Measurements from ENCODE around the gene ATIC. TPM values are rescaled to one million over a fixed set of nuclear protein-coding genes. Genes with fewer than 3 reads are reported as not detected.

Gene ATIC
- total and polyA plus RNA-seq, 4 donors: 44.3 to 180 (median 75.9) TPM

DNA sequence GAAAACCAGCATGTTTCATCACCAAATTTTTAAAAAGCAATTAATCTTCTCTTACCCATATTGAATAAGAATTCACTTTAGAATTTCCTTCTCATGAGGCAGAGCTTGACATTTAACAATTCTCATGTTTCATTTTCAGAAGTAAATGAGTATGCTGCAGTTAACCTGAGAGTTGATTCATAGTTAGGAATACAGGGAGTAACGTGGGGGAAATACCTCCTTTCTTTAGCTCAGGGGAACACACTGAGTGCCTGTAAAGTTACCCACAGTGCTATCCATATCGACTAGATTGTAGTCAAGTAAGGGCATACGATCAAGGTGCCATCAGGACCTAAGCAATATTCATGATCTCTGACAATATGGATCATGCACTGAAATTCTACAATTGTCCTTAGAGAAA lies 38.9 kb upstream of the ATIC start:
- no peaks in the 10 kb centered on the region for H3K9me3 ChIP-seq (ENCODE audit: control insufficient read depth in 4 of 4, insufficient read depth in 3 of 4, low read length in 3 of 4)
- no peak overlapping the region for H3K27ac ChIP-seq (ENCODE audit: low read depth in 1 of 2, low read length in 1 of 2)
- no peak overlapping the region for H3K4me3 ChIP-seq
- no peak for DNase-seq
- H3K9ac ChIP-seq (ENCODE audit: insufficient read depth in 1 of 2, low read length in 2 of 2): no peak overlapping the region
- 86 to 92% methylated on average over 3 of the region's 3 CpGs for WGBS, 2 donors
- no peak for ATAC-seq (ENCODE audit: insufficient read depth, low FRiP score)
- no peak for TF ChIP-seq CTCF (IDR thresholded peaks at IDR 0.05; ENCODE audit: control extremely low read depth, extremely low read depth)
- no peaks in the 10 kb centered on the region for H3K27me3 ChIP-seq (ENCODE audit: control insufficient read depth in 3 of 3, insufficient read depth in 3 of 3, low read length in 2 of 3)
- no peaks in the 10 kb centered on the region for H3K36me3 ChIP-seq (ENCODE audit: control insufficient read depth in 4 of 4, insufficient read depth in 4 of 4, low read length in 4 of 4)
- peaks cover 0 to 8% (median 0%) of the 10 kb centered on the region in 5 donors for H3K4me1 ChIP-seq (ENCODE audit: control insufficient read depth in 5 of 5, insufficient read depth in 5 of 5, low read length in 5 of 5)

GRCh38 chr2:215274829-215275228 lies 37.0 kb upstream of the ATIC start:
- H3K27me3 ChIP-seq (ENCODE audit: control insufficient read depth in 3 of 3, insufficient read depth in 3 of 3, low read length in 2 of 3): no peaks in the 10 kb centered on the region
- H3K4me3 ChIP-seq: no peak overlapping the region
- H3K9ac ChIP-seq (ENCODE audit: insufficient read depth in 1 of 2, low read length in 2 of 2): no peak overlapping the region
- peaks cover 0 to 3% (median 0%) of the 10 kb centered on the region in 5 donors for H3K4me1 ChIP-seq (ENCODE audit: control insufficient read depth in 5 of 5, insufficient read depth in 5 of 5, low read length in 5 of 5)
- no peak for TF ChIP-seq CTCF (IDR thresholded peaks at IDR 0.05; ENCODE audit: control extremely low read depth, extremely low read depth)
- 67 to 81% methylated on average over 7 of the region's 7 CpGs for WGBS, 2 donors
- H3K9me3 ChIP-seq (ENCODE audit: control insufficient read depth in 4 of 4, insufficient read depth in 3 of 4, low read length in 3 of 4): no peaks in the 10 kb centered on the region
- no peak overlapping the region for H3K27ac ChIP-seq (ENCODE audit: low read depth in 1 of 2, low read length in 1 of 2)
- DNase-seq (no peak), ATAC-seq (ENCODE audit: insufficient read depth, low FRiP score) (no peak)
- H3K36me3 ChIP-seq (ENCODE audit: control insufficient read depth in 4 of 4, insufficient read depth in 4 of 4, low read length in 4 of 4): no peaks in the 10 kb centered on the region

- no peak overlapping the region for H3K9ac ChIP-seq (ENCODE audit: insufficient read depth in 1 of 2, low read length in 2 of 2)
- H3K27me3 ChIP-seq (ENCODE audit: control insufficient read depth in 3 of 3, insufficient read depth in 3 of 3, low read length in 2 of 3): no peaks in the 10 kb centered on the region
- no peak for DNase-seq
- ATAC-seq (ENCODE audit: insufficient read depth, low FRiP score): no peak
- H3K36me3 ChIP-seq (ENCODE audit: control insufficient read depth in 4 of 4, insufficient read depth in 4 of 4, low read length in 4 of 4): no peaks in the 10 kb centered on the region
- H3K27ac ChIP-seq (ENCODE audit: low read depth in 1 of 2, low read length in 1 of 2): no peak overlapping the region
- peaks cover 0 to 3% (median 0%) of the 10 kb centered on the region in 5 donors for H3K4me1 ChIP-seq (ENCODE audit: control insufficient read depth in 5 of 5, insufficient read depth in 5 of 5, low read length in 5 of 5)
- no peaks in the 10 kb centered on the region for H3K9me3 ChIP-seq (ENCODE audit: control insufficient read depth in 4 of 4, insufficient read depth in 3 of 4, low read length in 3 of 4)
- WGBS, 2 donors: 67 to 71% methylated on average over 4 of the region's 4 CpGs
- no peak for TF ChIP-seq CTCF (IDR thresholded peaks at IDR 0.05; ENCODE audit: control extremely low read depth, extremely low read depth)
- no peak overlapping the region for H3K4me3 ChIP-seq
Observed at GRCh38 chr2:215275824-215276223, 36.0 kb upstream of the ATIC start.

- peak; percentile 60 for ATAC-seq (ENCODE audit: insufficient read depth, low FRiP score)
- DNase-seq: no peak
Observed at GRCh38 chr2:215277944-215278343, 33.9 kb upstream of the ATIC start.

More at GRCh38 chr2:215277944-215278343, 33.9 kb upstream of the ATIC start:
- Histone ChIP-seq H3K27ac (ENCODE audit: low read depth in 1 of 2, low read length in 1 of 2) (no peak overlapping the region), H3K4me3 (no peak overlapping the region), H3K36me3 (ENCODE audit: control insufficient read depth in 4 of 4, insufficient read depth in 4 of 4, low read length in 4 of 4) (no peaks in the 10 kb centered on the region), H3K9ac (ENCODE audit: insufficient read depth in 1 of 2, low read length in 2 of 2) (no peak overlapping the region), H3K9me3 (ENCODE audit: control insufficient read depth in 4 of 4, insufficient read depth in 3 of 4, low read length in 3 of 4) (peaks cover 0 to 2% (median 0%) of the 10 kb centered on the region in 4 donors), H3K4me1 (ENCODE audit: control insufficient read depth in 5 of 5, insufficient read depth in 5 of 5, low read length in 5 of 5) (peaks cover 0 to 3% (median 0%) of the 10 kb centered on the region in 5 donors), H3K27me3 (ENCODE audit: control insufficient read depth in 3 of 3, insufficient read depth in 3 of 3, low read length in 2 of 3) (no peaks in the 10 kb centered on the region)
- no peak for TF ChIP-seq CTCF (IDR thresholded peaks at IDR 0.05; ENCODE audit: control extremely low read depth, extremely low read depth)
- 67 to 73% methylated on average over 3 of the region's 3 CpGs for WGBS, 2 donors
